HepG2 (cell line): Measurements from ENCODE around the gene ACTN4. TPM values are rescaled to one million over a fixed set of nuclear protein-coding genes. Genes with fewer than 3 reads are reported as not detected.

Experiments
- ATM ChIP-seq: fragments of 450-650 bp; IDR thresholded peaks from 2 replicates; pipeline ENCODE4 v1.7.1; 2017; ENCODE audit warnings: mild to moderate bottlenecking, borderline replicate concordance
- CBX1 ChIP-seq: IDR thresholded peaks from one replicate; pipeline ENCODE4 v1.6.1; 2016; ENCODE audit warnings: antibody characterized with exemption, low read depth
- MAZ ChIP-seq, 2 experiments: sonication (generic) in 1 of 2; formaldehyde crosslinking in 1 of 2; IDR thresholded peaks; 2 replicates each; pipeline versions ENCODE4 v1.5.0 to v1.6.1; 2012 to 2020; ENCODE audit warnings: low read depth in 2 of 2, mild to moderate bottlenecking in 2 of 2, borderline replicate concordance in 1 of 2, improper control_type of control experiment in 1 of 2, low read length in 1 of 2, missing genetic modification reagents in 1 of 2, moderate library complexity in 1 of 2
- MTF1 ChIP-seq: sonication (generic); formaldehyde crosslinking; IDR thresholded peaks from 2 replicates; pipeline ENCODE4 v1.5.0; 2020; ENCODE audit warnings: missing genetic modification reagents
- NR2F1 ChIP-seq, 2 experiments: fragments of 450-650 bp in 1 of 2; formaldehyde crosslinking in 1 of 2; IDR thresholded peaks; 2 replicates each; pipeline versions ENCODE4 v1.5.0 to v1.6.1; 2016 to 2020; ENCODE audit warnings: mild to moderate bottlenecking in 1 of 2, missing compliant biosample characterization in 1 of 2, missing genetic modification reagents in 1 of 2, moderate library complexity in 1 of 2
- NR2F6 ChIP-seq, 2 experiments: IDR thresholded peaks; 2 replicates each; pipeline ENCODE4 v1.6.1; 2016; ENCODE audit warnings: antibody characterized with exemption in 1 of 2, mild to moderate bottlenecking in 1 of 2
- PHB2 ChIP-seq: fragments of 450-650 bp; IDR thresholded peaks from 2 replicates; pipeline ENCODE4 v1.6.1; 2018; ENCODE audit not compliant: partially characterized antibody
- TBP ChIP-seq: sonication (generic); formaldehyde crosslinking; IDR thresholded peaks from 2 replicates; pipeline ENCODE4 v1.5.0; 2020; ENCODE audit warnings: missing genetic modification reagents
- TCF12 ChIP-seq, 2 experiments: fragments of 450-650 bp in 1 of 2; sonication (generic) in 1 of 2; formaldehyde crosslinking in 1 of 2; IDR thresholded peaks; 2 replicates each; pipeline versions ENCODE4 v1.6.1 to v1.8.0; 2017 to 2022; ENCODE audit warnings: antibody characterized with exemption in 1 of 2, mild to moderate bottlenecking in 1 of 2, missing genetic modification reagents in 1 of 2, moderate library complexity in 1 of 2
- YEATS4 ChIP-seq: sonication (generic); formaldehyde crosslinking; IDR thresholded peaks from 2 replicates; pipeline ENCODE4 v1.4.0; 2020; ENCODE audit warnings: missing genetic modification reagents, borderline replicate concordance
- ZFX ChIP-seq: sonication (generic); formaldehyde crosslinking; IDR thresholded peaks from 2 replicates; pipeline ENCODE4 v1.4.0; 2020; ENCODE audit warnings: mild to moderate bottlenecking, low read depth, missing genetic modification reagents, moderate library complexity
- ZNF296 ChIP-seq: sonication (generic); formaldehyde crosslinking; conservative IDR thresholded peaks from 2 replicates; pipeline ENCODE4 v1.5.0; 2020; ENCODE audit warnings: mild to moderate bottlenecking, missing genetic modification reagents
- ZNF567 ChIP-seq: sonication (generic); formaldehyde crosslinking; IDR thresholded peaks from 2 replicates; pipeline ENCODE4 v1.8.1; 2023; ENCODE audit warnings: mild to moderate bottlenecking, missing genetic modification reagents, borderline replicate concordance
- ZNF709 ChIP-seq: sonication (generic); formaldehyde crosslinking; IDR thresholded peaks from 2 replicates; pipeline ENCODE4 v1.5.0; 2020; ENCODE audit warnings: mild to moderate bottlenecking, missing genetic modification reagents
- ZSCAN9 ChIP-seq: IDR thresholded peaks from 2 replicates; pipeline ENCODE4 v1.6.1; 2016; ENCODE audit warnings: borderline replicate concordance
- polyA plus RNA-seq, 8 experiments: library from polyadenylated mRNA; depleted of rRNA in 3 of 8; stranded (reverse) in 7 of 8; unstranded in 1 of 8; fragments of >200 nt; fragmentation: Illumina TruSeq in 4 of 8; extraction: Trizol in 4 of 8; gene quantifications; 2 replicates each; pipeline versions ENCODE4 v1.2.1 to v1.2.3, GENCODE V29; 2011 to 2016; ENCODE audit warnings: low read depth in 4 of 8, missing spikeins in 1 of 8, mixed read lengths in 1 of 8; ENCODE audit not compliant: insufficient read depth in 1 of 8
- total RNA-seq, 5 experiments: library from RNA; depleted of rRNA; stranded (reverse); fragments of >200 nt; fragmentation: Illumina TruSeq; extraction: Trizol; gene quantifications; 2 replicates each; pipeline ENCODE4 v1.2.3, GENCODE V29; 2016; ENCODE audit warnings: low read depth in 1 of 5
- TF ChIP-seq, protein P1 (sequence below): sonication (generic); formaldehyde crosslinking; IDR thresholded peaks from 2 replicates; pipeline ENCODE4 v1.9.0; 2022; ENCODE audit warnings: low read depth, missing genetic modification reagents
- TF ChIP-seq, protein P2 (sequence below): sonication (generic); formaldehyde crosslinking; IDR thresholded peaks from 2 replicates; pipeline ENCODE4 v1.9.0; 2021; ENCODE audit warnings: missing genetic modification reagents, borderline replicate concordance
- TF ChIP-seq, protein P3 (sequence below): IDR thresholded peaks from 2 replicates; pipeline ENCODE4 v1.4.0; 2020; ENCODE audit warnings: mild to moderate bottlenecking, missing genetic modification reagents
- TF ChIP-seq, protein P4 (sequence below): sonication (generic); formaldehyde crosslinking; IDR thresholded peaks from 2 replicates; pipeline ENCODE4 v1.5.0; 2020; ENCODE audit warnings: missing genetic modification reagents

Gene ACTN4
- total and polyA plus RNA-seq, 2 of the 13 experiments (the other 11 are each of a cell fraction or from before 2014, with no cell fraction given) = 171 to 192 TPM

DNA sequence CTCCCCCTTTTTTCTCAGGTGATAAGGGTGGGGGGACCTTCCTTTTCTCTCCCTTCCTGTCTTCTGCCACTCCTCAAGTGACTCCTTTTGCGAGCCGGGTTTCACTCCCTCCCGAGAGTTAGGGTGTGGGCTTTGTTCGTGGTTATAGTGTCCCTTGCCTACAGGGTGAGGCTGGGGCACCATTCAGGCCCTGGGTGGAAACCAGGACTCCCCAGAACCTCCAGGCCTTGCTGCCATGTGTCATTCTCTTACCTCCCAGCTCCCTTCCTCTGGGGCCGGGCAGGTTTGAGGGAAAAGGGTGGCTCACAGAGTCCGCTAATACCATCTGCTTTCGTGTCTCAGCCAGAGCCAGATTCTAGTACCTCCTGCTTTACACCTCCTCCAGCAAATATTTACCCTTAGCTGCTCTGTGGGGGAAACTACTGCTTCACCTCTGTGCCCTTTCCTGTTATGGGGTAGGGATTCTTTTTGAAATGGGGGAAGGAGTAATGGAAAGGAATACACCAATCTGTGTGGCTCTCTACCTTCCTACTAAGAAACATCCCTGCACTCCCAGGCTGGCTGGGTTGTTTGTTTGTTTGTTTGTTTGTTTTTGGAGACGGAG, 2.8 kb downstream of the ACTN4 start (continued):
- TF ChIP-seq, protein P1, sequence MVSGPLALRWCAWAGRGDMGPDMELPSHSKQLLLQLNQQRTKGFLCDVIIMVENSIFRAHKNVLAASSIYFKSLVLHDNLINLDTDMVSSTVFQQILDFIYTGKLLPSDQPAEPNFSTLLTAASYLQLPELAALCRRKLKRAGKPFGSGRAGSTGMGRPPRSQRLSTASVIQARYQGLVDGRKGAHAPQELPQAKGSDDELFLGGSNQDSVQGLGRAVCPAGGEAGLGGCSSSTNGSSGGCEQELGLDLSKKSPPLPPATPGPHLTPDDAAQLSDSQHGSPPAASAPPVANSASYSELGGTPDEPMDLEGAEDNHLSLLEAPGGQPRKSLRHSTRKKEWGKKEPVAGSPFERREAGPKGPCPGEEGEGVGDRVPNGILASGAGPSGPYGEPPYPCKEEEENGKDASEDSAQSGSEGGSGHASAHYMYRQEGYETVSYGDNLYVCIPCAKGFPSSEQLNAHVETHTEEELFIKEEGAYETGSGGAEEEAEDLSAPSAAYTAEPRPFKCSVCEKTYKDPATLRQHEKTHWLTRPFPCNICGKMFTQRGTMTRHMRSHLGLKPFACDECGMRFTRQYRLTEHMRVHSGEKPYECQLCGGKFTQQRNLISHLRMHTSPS (CRISPR knock-in tag) = no peak
- TF ChIP-seq MAZ (IDR thresholded peaks at IDR 0.05; ENCODE audit: borderline replicate concordance, low read depth, low read length) = no peak
- no peak for TF ChIP-seq MAZ (CRISPR knock-in tag; IDR thresholded peaks at IDR 0.05; ENCODE audit: low read depth)
- TF ChIP-seq ATM = no peak
- no peak for TF ChIP-seq PHB2
- no peak for TF ChIP-seq TCF12 (IDR thresholded peaks at IDR 0.05)
- TF ChIP-seq TCF12 (CRISPR knock-in tag; IDR thresholded peaks at IDR 0.05) = no peak
- 0 out of 2 replicates have a peak, but pooled peaks have one; percentile 21 for TF ChIP-seq YEATS4
- TF ChIP-seq NR2F6 (IDR thresholded peaks at IDR 0.05) = 0 out of 2 replicates have a peak, but pooled peaks have one; percentile 10
- TF ChIP-seq NR2F6 (CRISPR knock-in tag; IDR thresholded peaks at IDR 0.05) = peak; percentile 54; the same call in 1 of the 2 replicates
- no peak for TF ChIP-seq ZNF709
- no peak for TF ChIP-seq CBX1
- TF ChIP-seq, protein P2, sequence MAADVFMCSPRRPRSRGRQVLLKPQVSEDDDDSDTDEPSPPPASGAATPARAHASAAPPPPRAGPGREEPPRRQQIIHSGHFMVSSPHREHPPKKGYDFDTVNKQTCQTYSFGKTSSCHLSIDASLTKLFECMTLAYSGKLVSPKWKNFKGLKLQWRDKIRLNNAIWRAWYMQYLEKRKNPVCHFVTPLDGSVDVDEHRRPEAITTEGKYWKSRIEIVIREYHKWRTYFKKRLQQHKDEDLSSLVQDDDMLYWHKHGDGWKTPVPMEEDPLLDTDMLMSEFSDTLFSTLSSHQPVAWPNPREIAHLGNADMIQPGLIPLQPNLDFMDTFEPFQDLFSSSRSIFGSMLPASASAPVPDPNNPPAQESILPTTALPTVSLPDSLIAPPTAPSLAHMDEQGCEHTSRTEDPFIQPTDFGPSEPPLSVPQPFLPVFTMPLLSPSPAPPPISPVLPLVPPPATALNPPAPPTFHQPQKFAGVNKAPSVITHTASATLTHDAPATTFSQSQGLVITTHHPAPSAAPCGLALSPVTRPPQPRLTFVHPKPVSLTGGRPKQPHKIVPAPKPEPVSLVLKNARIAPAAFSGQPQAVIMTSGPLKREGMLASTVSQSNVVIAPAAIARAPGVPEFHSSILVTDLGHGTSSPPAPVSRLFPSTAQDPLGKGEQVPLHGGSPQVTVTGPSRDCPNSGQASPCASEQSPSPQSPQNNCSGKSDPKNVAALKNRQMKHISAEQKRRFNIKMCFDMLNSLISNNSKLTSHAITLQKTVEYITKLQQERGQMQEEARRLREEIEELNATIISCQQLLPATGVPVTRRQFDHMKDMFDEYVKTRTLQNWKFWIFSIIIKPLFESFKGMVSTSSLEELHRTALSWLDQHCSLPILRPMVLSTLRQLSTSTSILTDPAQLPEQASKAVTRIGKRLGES = no peak
- no peak for TF ChIP-seq MTF1 (CRISPR knock-in tag)
- TF ChIP-seq, protein P3, sequence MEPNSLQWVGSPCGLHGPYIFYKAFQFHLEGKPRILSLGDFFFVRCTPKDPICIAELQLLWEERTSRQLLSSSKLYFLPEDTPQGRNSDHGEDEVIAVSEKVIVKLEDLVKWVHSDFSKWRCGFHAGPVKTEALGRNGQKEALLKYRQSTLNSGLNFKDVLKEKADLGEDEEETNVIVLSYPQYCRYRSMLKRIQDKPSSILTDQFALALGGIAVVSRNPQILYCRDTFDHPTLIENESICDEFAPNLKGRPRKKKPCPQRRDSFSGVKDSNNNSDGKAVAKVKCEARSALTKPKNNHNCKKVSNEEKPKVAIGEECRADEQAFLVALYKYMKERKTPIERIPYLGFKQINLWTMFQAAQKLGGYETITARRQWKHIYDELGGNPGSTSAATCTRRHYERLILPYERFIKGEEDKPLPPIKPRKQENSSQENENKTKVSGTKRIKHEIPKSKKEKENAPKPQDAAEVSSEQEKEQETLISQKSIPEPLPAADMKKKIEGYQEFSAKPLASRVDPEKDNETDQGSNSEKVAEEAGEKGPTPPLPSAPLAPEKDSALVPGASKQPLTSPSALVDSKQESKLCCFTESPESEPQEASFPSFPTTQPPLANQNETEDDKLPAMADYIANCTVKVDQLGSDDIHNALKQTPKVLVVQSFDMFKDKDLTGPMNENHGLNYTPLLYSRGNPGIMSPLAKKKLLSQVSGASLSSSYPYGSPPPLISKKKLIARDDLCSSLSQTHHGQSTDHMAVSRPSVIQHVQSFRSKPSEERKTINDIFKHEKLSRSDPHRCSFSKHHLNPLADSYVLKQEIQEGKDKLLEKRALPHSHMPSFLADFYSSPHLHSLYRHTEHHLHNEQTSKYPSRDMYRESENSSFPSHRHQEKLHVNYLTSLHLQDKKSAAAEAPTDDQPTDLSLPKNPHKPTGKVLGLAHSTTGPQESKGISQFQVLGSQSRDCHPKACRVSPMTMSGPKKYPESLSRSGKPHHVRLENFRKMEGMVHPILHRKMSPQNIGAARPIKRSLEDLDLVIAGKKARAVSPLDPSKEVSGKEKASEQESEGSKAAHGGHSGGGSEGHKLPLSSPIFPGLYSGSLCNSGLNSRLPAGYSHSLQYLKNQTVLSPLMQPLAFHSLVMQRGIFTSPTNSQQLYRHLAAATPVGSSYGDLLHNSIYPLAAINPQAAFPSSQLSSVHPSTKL (CRISPR knock-in tag) = peak; percentile 14; the same call in 1 of the 2 replicates
- TF ChIP-seq, protein P4, sequence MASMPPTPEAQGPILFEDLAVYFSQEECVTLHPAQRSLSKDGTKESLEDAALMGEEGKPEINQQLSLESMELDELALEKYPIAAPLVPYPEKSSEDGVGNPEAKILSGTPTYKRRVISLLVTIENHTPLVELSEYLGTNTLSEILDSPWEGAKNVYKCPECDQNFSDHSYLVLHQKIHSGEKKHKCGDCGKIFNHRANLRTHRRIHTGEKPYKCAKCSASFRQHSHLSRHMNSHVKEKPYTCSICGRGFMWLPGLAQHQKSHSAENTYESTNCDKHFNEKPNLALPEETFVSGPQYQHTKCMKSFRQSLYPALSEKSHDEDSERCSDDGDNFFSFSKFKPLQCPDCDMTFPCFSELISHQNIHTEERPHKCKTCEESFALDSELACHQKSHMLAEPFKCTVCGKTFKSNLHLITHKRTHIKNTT (CRISPR knock-in tag) = no peak
- no peak for TF ChIP-seq ZSCAN9 (CRISPR knock-in tag)
- TF ChIP-seq NR2F1 (CRISPR knock-in tag; IDR thresholded peaks at IDR 0.05) = no peak
- TF ChIP-seq ZNF296 (CRISPR knock-in tag) = no peak
- TF ChIP-seq TBP (CRISPR knock-in tag) = no peak
- no peak for TF ChIP-seq ZNF567 (CRISPR knock-in tag)
- TF ChIP-seq ZFX (CRISPR knock-in tag) = peak; percentile 43; the same call in 1 of the 2 replicates
